ENCODE results near the gene DDRGK1.

- TF ChIP-seq, protein P1, sequence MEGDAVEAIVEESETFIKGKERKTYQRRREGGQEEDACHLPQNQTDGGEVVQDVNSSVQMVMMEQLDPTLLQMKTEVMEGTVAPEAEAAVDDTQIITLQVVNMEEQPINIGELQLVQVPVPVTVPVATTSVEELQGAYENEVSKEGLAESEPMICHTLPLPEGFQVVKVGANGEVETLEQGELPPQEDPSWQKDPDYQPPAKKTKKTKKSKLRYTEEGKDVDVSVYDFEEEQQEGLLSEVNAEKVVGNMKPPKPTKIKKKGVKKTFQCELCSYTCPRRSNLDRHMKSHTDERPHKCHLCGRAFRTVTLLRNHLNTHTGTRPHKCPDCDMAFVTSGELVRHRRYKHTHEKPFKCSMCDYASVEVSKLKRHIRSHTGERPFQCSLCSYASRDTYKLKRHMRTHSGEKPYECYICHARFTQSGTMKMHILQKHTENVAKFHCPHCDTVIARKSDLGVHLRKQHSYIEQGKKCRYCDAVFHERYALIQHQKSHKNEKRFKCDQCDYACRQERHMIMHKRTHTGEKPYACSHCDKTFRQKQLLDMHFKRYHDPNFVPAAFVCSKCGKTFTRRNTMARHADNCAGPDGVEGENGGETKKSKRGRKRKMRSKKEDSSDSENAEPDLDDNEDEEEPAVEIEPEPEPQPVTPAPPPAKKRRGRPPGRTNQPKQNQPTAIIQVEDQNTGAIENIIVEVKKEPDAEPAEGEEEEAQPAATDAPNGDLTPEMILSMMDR (conservative IDR thresholded peaks at IDR 0.05; ENCODE audit: low read depth, low read length): no peak
- no peak for TF ChIP-seq EZH2 (IDR thresholded peaks at IDR 0.05; ENCODE audit: low read length, unreplicated experiment)
Measured at GRCh38 chr20:3202965-3203314, 1.5 kb downstream of the DDRGK1 start.
